ENCODE data around the gene CLEC7A. TPM values are rescaled to one million over a fixed set of nuclear protein-coding genes. Genes with fewer than 3 reads are reported as not detected.

CLEC7A gene
- total RNA-seq = 10 to 100 TPM in 2 of 3 donors, 1 to 10 TPM in 1; 5.2 to 14.7 (median 13.8) TPM

GRCh38 chr12:10130042-10130441, at the start of gene CLEC7A:
Gene CLEC7A, minus strand, starts transcription at chr12:10130199. Its CDS starts 117 bp downstream, at chr12:10130082.
- no peak for TF ChIP-seq CTCF (IDR thresholded peaks at IDR 0.05)
- no peak for TF ChIP-seq POLR2AphosphoS5 (IDR thresholded peaks at IDR 0.05)
- no peak for TF ChIP-seq POLR2A (IDR thresholded peaks at IDR 0.05)
- peak within 1 kb of the TSS in 1 of 2 donors; percentile 28 for H3K27ac ChIP-seq
- H3K27me3 ChIP-seq = no peaks in the 10 kb centered on the region
- DNase-seq (ENCODE audit: low spot score in 2 of 2) = no peak
- no peaks in the 10 kb centered on the region for H3K4me1 ChIP-seq
- peak within 1 kb of the TSS; percentile 0 to 22 (median 4) for H3K4me3 ChIP-seq
- H3K9me3 ChIP-seq = no peaks in the 10 kb centered on the region
- intact Hi-C loops (cut with DNase I; ENCODE audit: low total_unique reads) = loop anchor here (10.0 kb wide), 1 partner anchor 95 kb away; the partner anchor contains the start of gene CLEC9A
- H3K36me3 ChIP-seq = no peaks in the 10 kb centered on the region

- no peak for TF ChIP-seq CTCF (IDR thresholded peaks at IDR 0.05)
- no peak for TF ChIP-seq POLR2AphosphoS5 (IDR thresholded peaks at IDR 0.05)
- TF ChIP-seq POLR2A (IDR thresholded peaks at IDR 0.05) = no peak
- no peaks in the 10 kb centered on the region for H3K9me3 ChIP-seq
- H3K4me1 ChIP-seq = peaks cover 0 to 6% of the 10 kb centered on the region in 2 donors
- no peak overlapping the region for H3K4me3 ChIP-seq
- H3K27ac ChIP-seq = no peak overlapping the region
- no peaks in the 10 kb centered on the region for H3K27me3 ChIP-seq
- no peak for DNase-seq (ENCODE audit: low spot score in 2 of 2)
- intact Hi-C loops (cut with DNase I; ENCODE audit: low total_unique reads) = loop anchor here (5.0 kb wide), 1 partner anchor 978 kb away; no protein-coding TSS in a partner anchor
- no peaks in the 10 kb centered on the region for H3K36me3 ChIP-seq
Observed at GRCh38 chr12:10179776-10180181, 49.8 kb upstream of the CLEC7A start.

- H3K9me3 ChIP-seq = no peaks in the 10 kb centered on the region
- H3K27me3 ChIP-seq = no peaks in the 10 kb centered on the region
- no peak for TF ChIP-seq POLR2A (IDR thresholded peaks at IDR 0.05)
- TF ChIP-seq POLR2AphosphoS5 (IDR thresholded peaks at IDR 0.05) = no peak
- no peak within 1 kb of the TSS for H3K4me3 ChIP-seq
- peaks cover 0 to 6% of the 10 kb centered on the region in 2 donors for H3K4me1 ChIP-seq
- H3K27ac ChIP-seq = no peak within 1 kb of the TSS
- DNase-seq (ENCODE audit: low spot score in 2 of 2) = no peak
- H3K36me3 ChIP-seq = no peaks in the 10 kb centered on the region
- intact Hi-C loops (cut with DNase I; ENCODE audit: low total_unique reads) = no loop called here
Observed at GRCh38 chr12:10178821-10179220, 48.8 kb upstream of the CLEC7A start, which contains the start of gene TMEM52B. Gene TMEM52B, plus strand, starts transcription at chr12:10179032. Its CDS starts 543 bp downstream, at chr12:10179575.

- no peaks in the 10 kb centered on the region for H3K27me3 ChIP-seq
- intact Hi-C loops (cut with DNase I; ENCODE audit: low total_unique reads) = no loop called here
- peaks cover 0 to 6% of the 10 kb centered on the region in 2 donors for H3K4me1 ChIP-seq
- H3K36me3 ChIP-seq = no peaks in the 10 kb centered on the region
- DNase-seq (ENCODE audit: low spot score in 2 of 2) = peak in 1 of 2 donors; percentile 75
- no peaks in the 10 kb centered on the region for H3K9me3 ChIP-seq
- no peak overlapping the region for H3K4me3 ChIP-seq
- H3K27ac ChIP-seq = peak overlapping the region in 1 of 2 donors; percentile 59
- no peak for TF ChIP-seq CTCF (IDR thresholded peaks at IDR 0.05)
- no peak for TF ChIP-seq POLR2A (IDR thresholded peaks at IDR 0.05)
- TF ChIP-seq POLR2AphosphoS5 (IDR thresholded peaks at IDR 0.05) = no peak
Observed at GRCh38 chr12:10175846-10176636, 46.0 kb upstream of the CLEC7A start.

GRCh38 chr12:10174986-10175614, 45.1 kb upstream of the CLEC7A start:
- no peak for DNase-seq (ENCODE audit: low spot score in 2 of 2)
- Histone ChIP-seq H3K36me3 (no peaks in the 10 kb centered on the region), H3K4me3 (no peak overlapping the region), H3K27ac (no peak overlapping the region), H3K4me1 (peaks cover 0 to 6% of the 10 kb centered on the region in 2 donors), H3K27me3 (no peaks in the 10 kb centered on the region), H3K9me3 (no peaks in the 10 kb centered on the region)
- TF ChIP-seq POLR2A (IDR thresholded peaks at IDR 0.05) = no peak
- TF ChIP-seq CTCF (IDR thresholded peaks at IDR 0.05) = no peak
- TF ChIP-seq POLR2AphosphoS5 (IDR thresholded peaks at IDR 0.05) = no peak
- intact Hi-C loops (cut with DNase I; ENCODE audit: low total_unique reads) = no loop called here
